Adrenal gland (tissue), 12 donors: ENCODE results near the gene TSHZ2. TPM values are rescaled to one million over a fixed set of nuclear protein-coding genes. Genes with fewer than 3 reads are reported as not detected.

Experiments
- DNase-seq, 7 donors: peaks; one replicate each; pipeline ENCODE4 v3.0.0-alpha.2; 2019 to 2020
- H3K27ac ChIP-seq, 5 donors: fragments of 200-600 bp; sonication (generic) in 4 of 5; 1 replicate in 3 of 5; 2 replicates in 2 of 5; pipeline versions ENCODE4 v1.5.1 to v1.8.0; 2016 to 2020; ENCODE audit warnings: mild to moderate bottlenecking in 1 of 5
- H3K27me3 ChIP-seq: fragments of 200-600 bp; 2 replicates; pipeline ENCODE4 v1.8.0; 2021
- H3K36me3 ChIP-seq, 2 donors: fragments of 200-600 bp; replicated peaks in 1 of 2; 1 replicate in 1 of 2; 2 replicates in 1 of 2; pipeline versions ENCODE4 v1.5.1 to v1.8.0; 2018 to 2022
- H3K4me1 ChIP-seq, 2 donors: fragments of 200-600 bp; replicated peaks in 1 of 2; 1 replicate in 1 of 2; 2 replicates in 1 of 2; pipeline versions ENCODE4 v1.5.1 to v1.8.0; 2018 to 2021
- H3K4me3 ChIP-seq, 4 donors: fragments of 200-600 bp; sonication (generic) in 3 of 4; one replicate each; pipeline ENCODE4 v1.5.1; 2016 to 2018
- H3K9me3 ChIP-seq, 3 donors: fragments of 200-600 bp; sonication (generic) in 1 of 3; replicated peaks in 1 of 3; 1 replicate in 2 of 3; 2 replicates in 1 of 3; pipeline versions ENCODE4 v1.5.1 to v1.8.0; 2016 to 2021
- POLR2A ChIP-seq, 2 donors: fragments of 450-650 bp; IDR thresholded peaks; one replicate each; pipeline ENCODE4 v1.6.1; 2017; ENCODE audit warnings: antibody characterized with exemption in 2 of 2, mild to moderate bottlenecking in 2 of 2, moderate library complexity in 1 of 2
- WGBS, 4 donors: extraction: QIAGEN DNeasy Blood & Tissue Kit in 2 of 4; methylation state at CpG; one replicate each; pipeline versions ENCODE4 v1.1.5 to v1.1.7; 2013 to 2017; 5-methylcytosine and 5-hydroxymethylcytosine counted together
- intact Hi-C, 2 donors: fragments of 100-400 bp; cut with DNase I; formaldehyde crosslinking; loops; one replicate each; pipeline versions ENCODE4 v1.14.1 to v1.15.0; 2022 to 2023
- polyA plus RNA-seq, 3 donors: library from polyadenylated mRNA; stranded (reverse); fragments of 200-250 nt in 2 of 3; fragments of 350-450 nt in 1 of 3; fragmentation: Illumina TruSeq in 1 of 3; extraction: RNeasy Lipid Tissue Mini Kit (QIAGEN cat#74804) in 1 of 3; gene quantifications; one replicate each; pipeline ENCODE4 v1.2.3, GENCODE V29; 2013 to 2014
- total RNA-seq, 9 donors: library from RNA; depleted of rRNA in 4 of 9; stranded (reverse); fragments of >200 nt in 4 of 9; fragments of 120-200 nt in 1 of 9; fragmentation: NEBNext Ultra II Directional in 1 of 9; extraction: Animal tissue kit (Norgen Biotek cat#: 25700) in 1 of 9; gene quantifications; one replicate each; pipeline versions ENCODE4 v1.1.0 to v1.2.4, GENCODE V29; 2013 to 2023
- TF ChIP-seq, protein P1 (sequence below), 6 experiments: fragments of 450-650 bp in 4 of 6; fragments of 200-600 bp in 2 of 6; sonication (generic) in 1 of 6; IDR thresholded peaks; 1 replicate in 5 of 6; 2 replicates in 1 of 6; pipeline versions ENCODE4 v1.5.1 to v1.8.0; 2016 to 2021; ENCODE audit warnings: antibody characterized with exemption in 6 of 6, mild to moderate bottlenecking in 2 of 6, moderate library complexity in 1 of 6
- donor health status: healthy with polysubstance abuse.
- donor health status: Bipolar disorder and iron deficiency.
- donor health status: DM: yes; HTN: yes; CAD: no.
- donor health status: DM: no; HTN: no; CAD: no.
- donor health status: DM: no; HTN: no; CAD: no.
- donor health status: DM: yes; HTN: yes; CAD: no.

The TSHZ2 gene
- total and polyA plus RNA-seq, 12 donors = 20.5 to 87.1 (median 52.4) TPM

DNA sequence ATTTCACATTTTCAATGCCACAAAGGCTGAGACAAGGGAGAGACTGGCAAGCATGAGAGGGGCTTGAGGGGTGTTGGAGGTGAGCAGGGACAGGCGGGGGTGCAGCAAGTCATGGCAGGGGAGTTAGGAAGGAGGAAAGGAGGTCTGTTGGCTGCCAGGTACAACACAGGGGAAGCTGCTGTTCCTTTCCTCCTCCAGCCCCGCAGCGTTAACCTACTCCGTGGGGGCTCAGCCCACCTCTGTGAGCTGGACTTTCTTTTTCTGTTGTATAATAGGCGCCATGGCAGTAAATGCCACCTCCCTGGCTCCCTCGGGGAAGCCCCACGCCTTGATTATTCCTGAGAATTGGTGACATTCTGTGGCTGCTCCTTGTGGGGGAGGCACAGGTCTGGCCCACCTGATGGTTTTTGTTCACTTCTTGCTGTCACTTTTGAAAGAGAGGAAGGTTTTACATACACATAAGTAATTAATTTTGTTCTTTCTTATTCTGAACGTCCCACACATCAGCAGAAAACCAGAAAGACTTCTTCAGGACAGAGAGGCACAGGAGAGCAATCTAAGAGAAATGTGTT lies 293.2 kb downstream of the TSHZ2 start:
- H3K9me3 ChIP-seq = no peaks in the 10 kb centered on the region
- no peak for DNase-seq
- WGBS, 4 donors = 86 to 93% (median 87%) methylated on average over 8 of the region's 8 CpGs
- TF ChIP-seq, protein P1, sequence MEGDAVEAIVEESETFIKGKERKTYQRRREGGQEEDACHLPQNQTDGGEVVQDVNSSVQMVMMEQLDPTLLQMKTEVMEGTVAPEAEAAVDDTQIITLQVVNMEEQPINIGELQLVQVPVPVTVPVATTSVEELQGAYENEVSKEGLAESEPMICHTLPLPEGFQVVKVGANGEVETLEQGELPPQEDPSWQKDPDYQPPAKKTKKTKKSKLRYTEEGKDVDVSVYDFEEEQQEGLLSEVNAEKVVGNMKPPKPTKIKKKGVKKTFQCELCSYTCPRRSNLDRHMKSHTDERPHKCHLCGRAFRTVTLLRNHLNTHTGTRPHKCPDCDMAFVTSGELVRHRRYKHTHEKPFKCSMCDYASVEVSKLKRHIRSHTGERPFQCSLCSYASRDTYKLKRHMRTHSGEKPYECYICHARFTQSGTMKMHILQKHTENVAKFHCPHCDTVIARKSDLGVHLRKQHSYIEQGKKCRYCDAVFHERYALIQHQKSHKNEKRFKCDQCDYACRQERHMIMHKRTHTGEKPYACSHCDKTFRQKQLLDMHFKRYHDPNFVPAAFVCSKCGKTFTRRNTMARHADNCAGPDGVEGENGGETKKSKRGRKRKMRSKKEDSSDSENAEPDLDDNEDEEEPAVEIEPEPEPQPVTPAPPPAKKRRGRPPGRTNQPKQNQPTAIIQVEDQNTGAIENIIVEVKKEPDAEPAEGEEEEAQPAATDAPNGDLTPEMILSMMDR (IDR thresholded peaks at IDR 0.05) = no peak
- TF ChIP-seq POLR2A (IDR thresholded peaks at IDR 0.05) = no peak
- H3K4me3 ChIP-seq = no peak overlapping the region
- H3K4me1 ChIP-seq = no peaks in the 10 kb centered on the region
- H3K27me3 ChIP-seq = no peaks in the 10 kb centered on the region
- intact Hi-C loops = no loop called here
- H3K36me3 ChIP-seq = no peaks in the 10 kb centered on the region
- no peak overlapping the region for H3K27ac ChIP-seq

DNA sequence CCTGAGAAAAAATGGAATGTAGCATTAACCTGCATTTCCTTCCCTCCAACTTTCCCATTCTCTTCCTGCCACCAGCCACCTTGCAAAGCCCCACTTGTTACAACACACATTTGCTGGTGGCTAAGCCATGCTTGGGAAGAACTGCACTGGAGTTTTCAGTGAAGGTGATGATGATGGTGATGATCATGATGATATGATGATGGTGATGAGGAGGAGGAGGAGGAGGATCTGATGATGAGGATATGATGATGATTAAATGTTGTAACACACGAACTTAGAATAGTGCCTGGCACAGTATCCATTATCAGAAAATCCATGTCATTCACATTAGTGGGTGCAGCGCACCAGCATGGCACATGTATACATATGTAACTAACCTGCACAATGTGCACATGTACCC lies 297.2 kb downstream of the TSHZ2 start:
- H3K9me3 ChIP-seq = no peaks in the 10 kb centered on the region
- no peaks in the 10 kb centered on the region for H3K27me3 ChIP-seq
- 86 to 93% (median 90%) methylated on average over 2 of the region's 2 CpGs for WGBS, 4 donors
- H3K36me3 ChIP-seq = no peaks in the 10 kb centered on the region
- no peaks in the 10 kb centered on the region for H3K4me1 ChIP-seq
- no peak for DNase-seq
- intact Hi-C loops = no loop called here
- H3K4me3 ChIP-seq = no peak overlapping the region
- TF ChIP-seq, protein P1 (IDR thresholded peaks at IDR 0.05) = no peak
- no peak for TF ChIP-seq POLR2A (IDR thresholded peaks at IDR 0.05)
- no peak overlapping the region for H3K27ac ChIP-seq

DNA sequence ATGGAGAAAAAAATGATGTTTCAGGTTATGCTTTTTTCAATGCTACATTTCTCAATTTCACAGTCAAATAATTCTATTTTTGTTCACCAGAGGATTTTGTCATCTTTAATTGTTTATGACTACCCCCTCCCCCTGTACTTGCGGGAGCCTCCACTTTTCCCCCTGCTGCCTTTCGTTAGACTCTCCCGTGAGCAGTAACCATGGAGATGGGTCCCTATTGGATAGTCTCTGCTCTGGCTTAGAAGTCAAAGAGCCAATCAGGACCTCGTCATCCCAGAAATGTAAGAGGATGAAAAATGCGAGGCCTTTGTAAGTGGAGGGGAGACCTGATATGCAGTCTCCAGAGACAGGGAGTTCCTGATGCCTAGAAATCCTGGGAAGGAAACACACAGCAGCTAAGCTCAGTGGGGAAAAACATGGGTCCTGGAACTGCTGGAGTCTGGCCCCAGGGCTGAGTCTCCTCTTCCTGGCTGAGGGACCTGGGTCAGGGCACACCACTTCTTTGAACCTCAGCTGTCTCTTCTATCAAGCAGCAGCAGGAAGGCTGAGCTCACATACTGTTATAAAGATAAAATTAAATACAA lies 298.7 kb downstream of the TSHZ2 start:
- Histone ChIP-seq H3K36me3 (no peaks in the 10 kb centered on the region), H3K27ac (no peak overlapping the region), H3K27me3 (no peaks in the 10 kb centered on the region), H3K9me3 (no peaks in the 10 kb centered on the region), H3K4me3 (no peak overlapping the region), H3K4me1 (no peaks in the 10 kb centered on the region)
- intact Hi-C loops = no loop called here
- TF ChIP-seq, protein P1 (IDR thresholded peaks at IDR 0.05) = no peak
- TF ChIP-seq POLR2A (IDR thresholded peaks at IDR 0.05) = no peak
- WGBS, 4 donors = 87 to 98% (median 95%) methylated on average over 5 of the region's 5 CpGs
- DNase-seq = no peak

DNA sequence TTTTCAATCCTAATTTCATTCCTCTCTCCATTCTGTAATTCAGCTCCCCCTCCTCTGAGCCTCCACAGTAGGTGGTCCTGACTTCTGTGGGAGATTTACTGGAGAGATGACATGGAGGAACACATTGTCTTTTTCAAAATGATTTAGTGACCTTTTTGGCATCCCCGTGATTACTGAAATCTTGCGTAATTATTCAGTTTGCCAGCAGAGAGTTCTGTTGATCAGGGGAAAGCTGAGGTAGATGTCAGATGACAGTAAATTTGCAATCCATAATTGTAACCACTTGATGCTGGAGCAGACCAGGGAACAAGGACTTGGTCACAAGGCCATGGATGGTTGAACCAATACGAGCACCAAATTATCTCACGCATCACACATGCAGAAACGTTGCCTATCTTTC lies 302.2 kb downstream of the TSHZ2 start:
- DNase-seq = no peak
- TF ChIP-seq, protein P1 (IDR thresholded peaks at IDR 0.05) = no peak
- no peak for TF ChIP-seq POLR2A (IDR thresholded peaks at IDR 0.05)
- intact Hi-C loops = no loop called here

More for the DNA sequence above, 302.2 kb downstream of the TSHZ2 start:
- Histone ChIP-seq H3K4me3 (no peak overlapping the region), H3K27me3 (no peaks in the 10 kb centered on the region), H3K4me1 (no peaks in the 10 kb centered on the region), H3K9me3 (no peaks in the 10 kb centered on the region), H3K27ac (no peak overlapping the region), H3K36me3 (no peaks in the 10 kb centered on the region)
- 78 to 90% (median 88%) methylated on average over 5 of the region's 5 CpGs for WGBS, 4 donors
